Measurements from ENCODE around the gene PGC.

- no peak for TF ChIP-seq CREB1 (CRISPR knock-in tag; IDR thresholded peaks at IDR 0.05)
- TF ChIP-seq CTCF (IDR thresholded peaks at IDR 0.05) = no peak
- no peak for TF ChIP-seq USF2 (CRISPR knock-in tag; IDR thresholded peaks at IDR 0.05)
- no peak for TF ChIP-seq NFE2L1 (CRISPR knock-in tag; IDR thresholded peaks at IDR 0.05)
- no peak for TF ChIP-seq GTF2I (CRISPR knock-in tag; conservative IDR thresholded peaks at IDR 0.05)
- no peak for TF ChIP-seq CREM (CRISPR knock-in tag; IDR thresholded peaks at IDR 0.05)
- TF ChIP-seq MAX (CRISPR knock-in tag; IDR thresholded peaks at IDR 0.05) = no peak
- no peak for TF ChIP-seq JUN (CRISPR knock-in tag; IDR thresholded peaks at IDR 0.05)
- TF ChIP-seq SP1 (CRISPR knock-in tag; conservative IDR thresholded peaks at IDR 0.05) = no peak
- TF ChIP-seq NFYB (CRISPR knock-in tag; conservative IDR thresholded peaks at IDR 0.05; ENCODE audit: low read depth) = no peak
- no peak for TF ChIP-seq SMAD3 (CRISPR knock-in tag; IDR thresholded peaks at IDR 0.05; ENCODE audit: borderline replicate concordance)
- TF ChIP-seq HMGXB4 (CRISPR knock-in tag; IDR thresholded peaks at IDR 0.05) = no peak; the same call in 1 of the 2 replicates
These were observed 38.7 kb upstream of the PGC start for GRCh38 chr6:41785689-41786450.
